Spleen (tissue), 11 donors: ENCODE measurements around the gene SCARB1. TPM values are rescaled to one million over a fixed set of nuclear protein-coding genes. Genes with fewer than 3 reads are reported as not detected.

ENCODE experiments used
- DNase-seq: peaks from one replicate; pipeline ENCODE4 v3.0.0-alpha.2; 2020
- H3K27ac ChIP-seq, 8 donors: fragments of 200-600 bp; sonication (generic) in 7 of 8; 1 replicate in 4 of 8; 2 replicates in 4 of 8; pipeline versions ENCODE4 v1.5.0 to v1.8.0; 2016 to 2021; ENCODE audit warnings: inconsistent platforms in 4 of 8, mild to moderate bottlenecking in 4 of 8, moderate library complexity in 1 of 8
- H3K27me3 ChIP-seq, 7 donors: fragments of 200-600 bp; sonication (generic) in 6 of 7; replicated peaks in 1 of 7; 1 replicate in 4 of 7; 2 replicates in 3 of 7; pipeline versions ENCODE4 v1.5.0 to v1.8.0; 2016 to 2021; ENCODE audit warnings: inconsistent platforms in 3 of 7, mild to moderate bottlenecking in 1 of 7
- H3K36me3 ChIP-seq, 6 donors: fragments of 200-600 bp; sonication (generic) in 5 of 6; 1 replicate in 4 of 6; 2 replicates in 2 of 6; pipeline versions ENCODE4 v1.5.0 to v1.8.0; 2016 to 2021; ENCODE audit warnings: inconsistent platforms in 2 of 6
- H3K4me1 ChIP-seq, 6 donors: fragments of 200-600 bp; sonication (generic) in 5 of 6; 1 replicate in 3 of 6; 2 replicates in 3 of 6; pipeline versions ENCODE4 v1.5.0 to v1.8.0; 2016 to 2021; ENCODE audit warnings: inconsistent platforms in 3 of 6
- H3K4me3 ChIP-seq, 8 donors: fragments of 200-600 bp; sonication (generic) in 7 of 8; 1 replicate in 4 of 8; 2 replicates in 4 of 8; pipeline versions ENCODE4 v1.5.0 to v1.8.0; 2016 to 2021; ENCODE audit warnings: inconsistent platforms in 4 of 8, mild to moderate bottlenecking in 4 of 8, moderate library complexity in 2 of 8
- H3K9me3 ChIP-seq, 8 donors: fragments of 200-600 bp; sonication (generic) in 7 of 8; 1 replicate in 4 of 8; 2 replicates in 4 of 8; pipeline versions ENCODE4 v1.5.0 to v1.8.0; 2016 to 2021; ENCODE audit warnings: inconsistent platforms in 4 of 8
- CTCF ChIP-seq, 11 experiments: fragments of 200-600 bp in 7 of 11; fragments of 450-650 bp in 4 of 11; sonication (generic) in 4 of 11; IDR thresholded peaks in 8 of 11; conservative IDR thresholded peaks in 3 of 11; 1 replicate in 7 of 11; 2 replicates in 4 of 11; pipeline versions ENCODE4 v1.4.0 to v1.8.0; 2016 to 2021; ENCODE audit warnings: antibody characterized with exemption in 11 of 11, inconsistent platforms in 4 of 11, mild to moderate bottlenecking in 1 of 11
- POLR2A ChIP-seq, 3 donors: fragments of 450-650 bp; IDR thresholded peaks; one replicate each; pipeline ENCODE4 v1.5.1; 2017; ENCODE audit warnings: antibody characterized with exemption in 3 of 3, mild to moderate bottlenecking in 1 of 3
- POLR2AphosphoS5 ChIP-seq, 3 donors: sonication (generic); formaldehyde crosslinking; IDR thresholded peaks; one replicate each; pipeline ENCODE4 v1.5.1; 2017; ENCODE audit warnings: antibody characterized with exemption in 3 of 3
- WGBS, 5 donors: extraction: QIAGEN DNeasy Blood & Tissue Kit in 3 of 5; methylation state at CpG; one replicate each; pipeline versions ENCODE4 v1.1.5 to v1.1.7; 2013 to 2018; 5-methylcytosine and 5-hydroxymethylcytosine counted together
- intact Hi-C: fragments of 100-400 bp; cut with DNase I; formaldehyde crosslinking; loops from one replicate; pipeline ENCODE4 v1.15.0; 2023; ENCODE audit warnings: low total_unique reads
- polyA plus RNA-seq, 3 donors: library from polyadenylated mRNA; stranded (reverse); fragments of 200-250 nt; gene quantifications; one replicate each; pipeline ENCODE4 v1.2.1, GENCODE V29; 2013
- total RNA-seq, 7 donors: library from RNA; depleted of rRNA in 3 of 7; stranded (reverse); fragments of >200 nt in 3 of 7; fragmentation: NEBNext Ultra II Directional in 4 of 7; extraction: Animal tissue kit (Norgen Biotek cat#: 25700) in 4 of 7; gene quantifications; one replicate each; pipeline versions ENCODE4 v1.1.0 to v1.2.1, GENCODE V29; 2016 to 2021
- donor health status: healthy with polysubstance abuse.
- donor health status: DM: no; HTN: no; CAD: no; lungs with moderate emphysema.
- donor health status: DM: no; HTN: no; CAD: no.
- donor health status: Bipolar disorder and iron deficiency.
- donor health status: healthy.
- donor health status: DM: no; HTN: no; CAD: no.
- donor health status: DM: yes; HTN: yes; CAD: no.

Gene SCARB1
- total and polyA plus RNA-seq, 10 donors = 11.9 to 59.3 (median 24.3) TPM

- Histone ChIP-seq H3K9me3 (no peaks in the 10 kb centered on the region), H3K4me1 (no peaks in the 10 kb centered on the region), H3K27ac (no peak overlapping the region), H3K36me3 (no peaks in the 10 kb centered on the region), H3K27me3 (no peaks in the 10 kb centered on the region), H3K4me3 (no peak overlapping the region)
- TF ChIP-seq CTCF (IDR thresholded peaks at IDR 0.05 in 8 of 11, conservative IDR thresholded peaks at IDR 0.05 in 3 of 11) (no peak), POLR2AphosphoS5 (IDR thresholded peaks at IDR 0.05) (no peak), POLR2A (IDR thresholded peaks at IDR 0.05) (no peak)
- no peak for DNase-seq
- intact Hi-C loops = no loop called here
- WGBS, 5 donors = 94 to 99% (median 97%) methylated on average over 6 of the region's 6 CpGs
These were observed 41.4 kb downstream of the SCARB1 start for GRCh38 chr12:124822218-124822617.

GRCh38 chr12:124821252-124822200, 42.1 kb downstream of the SCARB1 start:
- intact Hi-C loops = no loop called here
- no peak for TF ChIP-seq POLR2A (IDR thresholded peaks at IDR 0.05)
- no peak for TF ChIP-seq CTCF (IDR thresholded peaks at IDR 0.05 in 8 of 11, conservative IDR thresholded peaks at IDR 0.05 in 3 of 11)
- TF ChIP-seq POLR2AphosphoS5 (IDR thresholded peaks at IDR 0.05) = no peak
- 88 to 93% (median 90%) methylated on average over 16 of the region's 16 CpGs for WGBS, 5 donors

GRCh38 chr12:124820199-124820598, 43.5 kb downstream of the SCARB1 start:
- Histone ChIP-seq H3K27me3 (no peaks in the 10 kb centered on the region), H3K36me3 (peaks cover 0 to 12% (median 0%) of the 10 kb centered on the region in 6 donors), H3K9me3 (no peaks in the 10 kb centered on the region), H3K27ac (no peak overlapping the region), H3K4me1 (no peaks in the 10 kb centered on the region), H3K4me3 (no peak overlapping the region)
- no peak for TF ChIP-seq CTCF (IDR thresholded peaks at IDR 0.05 in 8 of 11, conservative IDR thresholded peaks at IDR 0.05 in 3 of 11)
- TF ChIP-seq POLR2AphosphoS5 (IDR thresholded peaks at IDR 0.05) = no peak
- TF ChIP-seq POLR2A (IDR thresholded peaks at IDR 0.05) = no peak
- DNase-seq = no peak
- WGBS, 5 donors = 85 to 96% (median 93%) methylated on average over 9 of the region's 9 CpGs
- intact Hi-C loops = no loop called here

More at GRCh38 chr12:124821252-124822200, 42.1 kb downstream of the SCARB1 start:
- H3K9me3 ChIP-seq = no peaks in the 10 kb centered on the region
- no peaks in the 10 kb centered on the region for H3K27me3 ChIP-seq
- H3K36me3 ChIP-seq = peaks cover 0 to 4% (median 0%) of the 10 kb centered on the region in 6 donors
- no peaks in the 10 kb centered on the region for H3K4me1 ChIP-seq
- H3K27ac ChIP-seq = no peak overlapping the region
- no peak for DNase-seq
- no peak overlapping the region for H3K4me3 ChIP-seq

GRCh38 chr12:124819525-124819924, 44.1 kb downstream of the SCARB1 start:
- Histone ChIP-seq H3K27me3 (no peaks in the 10 kb centered on the region), H3K9me3 (no peaks in the 10 kb centered on the region), H3K4me3 (no peak overlapping the region), H3K27ac (no peak overlapping the region), H3K36me3 (peaks cover 0 to 19% (median 0%) of the 10 kb centered on the region in 6 donors), H3K4me1 (no peaks in the 10 kb centered on the region)
- 86 to 98% (median 92%) methylated on average over 9 to 10 of the region's 10 CpGs for WGBS, 5 donors
- DNase-seq = no peak
- TF ChIP-seq POLR2AphosphoS5 (IDR thresholded peaks at IDR 0.05) = no peak
- no peak for TF ChIP-seq CTCF (IDR thresholded peaks at IDR 0.05 in 8 of 11, conservative IDR thresholded peaks at IDR 0.05 in 3 of 11)
- TF ChIP-seq POLR2A (IDR thresholded peaks at IDR 0.05) = no peak
- intact Hi-C loops = no loop called here
